ENCODE measurements around the gene MRFAP1. TPM values are rescaled to one million over a fixed set of nuclear protein-coding genes. Genes with fewer than 3 reads are reported as not detected.

Gene MRFAP1
- total and polyA plus RNA-seq, 10 of the 15 experiments (the other 5 are each of a cell fraction or from before 2014, with no cell fraction given): 18.7 to 105 (median 80.8) TPM

DNA sequence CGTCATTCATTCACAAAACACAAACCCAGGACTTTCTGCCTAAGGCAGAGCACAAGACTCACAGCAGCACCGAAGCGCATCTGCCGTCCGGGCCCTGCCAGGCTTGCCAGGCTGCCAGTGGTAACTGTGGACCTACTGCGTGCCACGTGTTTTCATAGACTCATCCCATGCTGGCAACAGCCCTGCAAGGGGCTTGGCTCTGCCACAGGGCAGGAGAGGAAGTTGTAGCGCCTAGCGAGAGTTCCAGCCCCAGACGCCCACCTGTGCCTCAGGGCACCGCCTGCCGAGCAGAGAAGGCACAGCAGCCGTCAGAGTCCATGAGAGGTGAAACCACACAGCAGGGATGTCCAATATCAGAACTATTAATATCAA lies 18.9 kb upstream of the MRFAP1 start:
- no peak for FAIRE-seq
- ChIA-PET CTCF (no interaction called here), RAD21 (ENCODE audit: unreplicated experiment) (no interaction called here), SMC1A (ENCODE audit: uncharacterized antibody, unreplicated experiment) (no interaction called here), POLR2A (no interaction called here)
- ATAC-seq: no peak
- BruUV-seq (replicated peaks): no TSS peak
- no peak for TF ChIP-seq PML (IDR thresholded peaks at IDR 0.05; ENCODE audit: low read length)
- no peak for TF ChIP-seq GABPA (IDR thresholded peaks at IDR 0.05; ENCODE audit: low read depth)
- TF ChIP-seq, protein P1, sequence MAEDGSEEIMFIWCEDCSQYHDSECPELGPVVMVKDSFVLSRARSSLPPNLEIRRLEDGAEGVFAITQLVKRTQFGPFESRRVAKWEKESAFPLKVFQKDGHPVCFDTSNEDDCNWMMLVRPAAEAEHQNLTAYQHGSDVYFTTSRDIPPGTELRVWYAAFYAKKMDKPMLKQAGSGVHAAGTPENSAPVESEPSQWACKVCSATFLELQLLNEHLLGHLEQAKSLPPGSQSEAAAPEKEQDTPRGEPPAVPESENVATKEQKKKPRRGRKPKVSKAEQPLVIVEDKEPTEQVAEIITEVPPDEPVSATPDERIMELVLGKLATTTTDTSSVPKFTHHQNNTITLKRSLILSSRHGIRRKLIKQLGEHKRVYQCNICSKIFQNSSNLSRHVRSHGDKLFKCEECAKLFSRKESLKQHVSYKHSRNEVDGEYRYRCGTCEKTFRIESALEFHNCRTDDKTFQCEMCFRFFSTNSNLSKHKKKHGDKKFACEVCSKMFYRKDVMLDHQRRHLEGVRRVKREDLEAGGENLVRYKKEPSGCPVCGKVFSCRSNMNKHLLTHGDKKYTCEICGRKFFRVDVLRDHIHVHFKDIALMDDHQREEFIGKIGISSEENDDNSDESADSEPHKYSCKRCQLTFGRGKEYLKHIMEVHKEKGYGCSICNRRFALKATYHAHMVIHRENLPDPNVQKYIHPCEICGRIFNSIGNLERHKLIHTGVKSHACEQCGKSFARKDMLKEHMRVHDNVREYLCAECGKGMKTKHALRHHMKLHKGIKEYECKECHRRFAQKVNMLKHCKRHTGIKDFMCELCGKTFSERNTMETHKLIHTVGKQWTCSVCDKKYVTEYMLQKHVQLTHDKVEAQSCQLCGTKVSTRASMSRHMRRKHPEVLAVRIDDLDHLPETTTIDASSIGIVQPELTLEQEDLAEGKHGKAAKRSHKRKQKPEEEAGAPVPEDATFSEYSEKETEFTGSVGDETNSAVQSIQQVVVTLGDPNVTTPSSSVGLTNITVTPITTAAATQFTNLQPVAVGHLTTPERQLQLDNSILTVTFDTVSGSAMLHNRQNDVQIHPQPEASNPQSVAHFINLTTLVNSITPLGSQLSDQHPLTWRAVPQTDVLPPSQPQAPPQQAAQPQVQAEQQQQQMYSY (CRISPR knock-in tag; IDR thresholded peaks at IDR 0.05): no peak
- TF ChIP-seq ZSCAN29 (IDR thresholded peaks at IDR 0.05): no peak
- no peak for TF ChIP-seq CUX1 (IDR thresholded peaks at IDR 0.05; ENCODE audit: insufficient replicate concordance, low read depth, low read length)
- TF ChIP-seq, protein P2, sequence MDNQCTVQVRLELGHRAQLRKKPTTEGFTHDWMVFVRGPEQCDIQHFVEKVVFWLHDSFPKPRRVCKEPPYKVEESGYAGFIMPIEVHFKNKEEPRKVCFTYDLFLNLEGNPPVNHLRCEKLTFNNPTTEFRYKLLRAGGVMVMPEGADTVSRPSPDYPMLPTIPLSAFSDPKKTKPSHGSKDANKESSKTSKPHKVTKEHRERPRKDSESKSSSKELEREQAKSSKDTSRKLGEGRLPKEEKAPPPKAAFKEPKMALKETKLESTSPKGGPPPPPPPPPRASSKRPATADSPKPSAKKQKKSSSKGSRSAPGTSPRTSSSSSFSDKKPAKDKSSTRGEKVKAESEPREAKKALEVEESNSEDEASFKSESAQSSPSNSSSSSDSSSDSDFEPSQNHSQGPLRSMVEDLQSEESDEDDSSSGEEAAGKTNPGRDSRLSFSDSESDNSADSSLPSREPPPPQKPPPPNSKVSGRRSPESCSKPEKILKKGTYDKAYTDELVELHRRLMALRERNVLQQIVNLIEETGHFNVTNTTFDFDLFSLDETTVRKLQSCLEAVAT (IDR thresholded peaks at IDR 0.05): no peak
- no peak for TF ChIP-seq ZNF207 (IDR thresholded peaks at IDR 0.05; ENCODE audit: borderline replicate concordance)
- TF ChIP-seq NKRF (conservative IDR thresholded peaks at IDR 0.05): no peak
- Histone ChIP-seq H3K27me3 (replicated peaks in 1 of 2; ENCODE audit: control insufficient read depth in 2 of 2, insufficient read depth in 2 of 2, low read length in 1 of 2) (no peaks in the 10 kb centered on the region), H3K4me2 (ENCODE audit: control insufficient read depth, insufficient read depth) (no peak overlapping the region), H3K36me3 (ENCODE audit: control insufficient read depth in 2 of 2, insufficient read depth in 2 of 2, low read length in 1 of 2) (peaks cover 1 to 2% of the 10 kb centered on the region in 2 experiments; a peak in 3 of 4 replicates), H3K9ac (ENCODE audit: control insufficient read depth, insufficient read depth, low read length) (no peak overlapping the region), H2AFZ (ENCODE audit: control insufficient read depth, low read depth, low read length) (no peak overlapping the region), H3K79me2 (ENCODE audit: control insufficient read depth, insufficient read depth, low read length) (no peaks in the 10 kb centered on the region), H3K4me1 (ENCODE audit: control insufficient read depth, insufficient read depth, low read length) (no peaks in the 10 kb centered on the region), H3K27ac (ENCODE audit: control insufficient read depth, insufficient read depth) (no peak overlapping the region), H4K20me1 (ENCODE audit: control insufficient read depth, insufficient read depth) (no peaks in the 10 kb centered on the region), H3K4me3 (no peak overlapping the region), H3K9me3 (replicated peaks; ENCODE audit: control insufficient read depth, insufficient read depth, low read length) (no peaks in the 10 kb centered on the region; the same call in 2 of the 3 replicates)
- intact Hi-C loops (cut with micrococcal nuclease; ENCODE audit: unreplicated experiment) (no loop called here), in situ Hi-C loops (cut with MboI) (no loop called here)
- DNase-seq (ENCODE audit: low read depth, low spot score): no peak
- WGBS (ENCODE audit: insufficient coverage, insufficient replicate concordance, low lambda C conversion rate, missing lambda C conversion rate): 86% methylated on average over 13 of the region's 13 CpGs

All from GM12878 (cell line).